Measurements from ENCODE around the gene EEFSEC. TPM values are rescaled to one million over a fixed set of nuclear protein-coding genes. Genes with fewer than 3 reads are reported as not detected.

Gene EEFSEC
- total RNA-seq, 1 experiment from 2014 or later: 9.5 TPM

DNA sequence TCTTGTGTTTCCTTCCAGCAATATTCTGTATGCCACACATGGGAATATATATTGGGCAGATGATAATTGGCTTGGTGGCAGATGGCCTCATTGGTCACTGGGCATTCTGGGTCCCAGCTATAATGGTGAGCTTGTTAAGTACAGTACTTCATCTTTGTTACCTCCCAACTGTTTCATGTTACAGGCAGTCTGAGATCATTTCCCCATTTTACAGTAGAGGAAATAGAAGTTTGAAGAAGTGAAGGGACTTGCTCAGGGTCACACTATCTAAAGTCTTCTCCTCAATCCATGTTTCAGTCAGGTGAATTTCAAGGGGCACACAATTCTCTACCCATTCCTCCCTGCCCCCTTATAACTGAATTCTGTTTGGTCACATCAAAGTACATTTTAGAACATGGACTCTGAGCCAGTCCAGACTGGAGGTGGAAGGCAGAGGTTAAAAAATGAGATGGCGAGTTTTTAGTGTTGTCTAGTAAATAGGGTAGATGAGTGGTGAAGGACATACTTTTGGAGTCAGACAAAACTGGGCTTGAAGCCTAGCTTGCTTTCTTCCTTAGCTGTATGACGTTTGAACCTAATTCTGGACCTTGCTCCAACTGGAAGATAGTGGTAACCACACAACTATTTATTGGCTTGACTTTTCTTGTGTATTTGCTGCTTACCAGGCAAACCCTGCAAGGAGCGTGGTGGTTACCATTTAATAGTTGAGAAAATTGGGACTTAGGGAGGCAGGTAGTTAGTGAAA is 2.5 kb downstream of the EEFSEC start:
- H3K27ac Mint-ChIP-seq: no peak overlapping the region
- peaks cover 7 to 13% of the 10 kb centered on the region in 2 experiments; a peak in 4 of 5 replicates for H3K9me3 Mint-ChIP-seq

More for the DNA sequence above, 2.5 kb downstream of the EEFSEC start:
- Histone ChIP-seq H2BK12ac (ENCODE audit: insufficient read length, low read depth, low read length) (no peak overlapping the region), H2BK120ac (ENCODE audit: low read depth, low read length, poor library complexity, severe bottlenecking) (no peak overlapping the region), H2BK15ac (ENCODE audit: low read depth, low read length) (no peak overlapping the region), H3K27me3 (ENCODE audit: insufficient read depth, low read length) (no peaks in the 10 kb centered on the region), H4K5ac (ENCODE audit: insufficient read length, low read depth, low read length) (no peak overlapping the region), H3K4me1 (ENCODE audit: insufficient read depth, low read length) (no peaks in the 10 kb centered on the region), H2BK20ac (ENCODE audit: low read depth, low read length, poor library complexity, severe bottlenecking) (no peak overlapping the region), H3K79me2 (ENCODE audit: insufficient read depth, low read length) (no peaks in the 10 kb centered on the region), H2BK5ac (ENCODE audit: insufficient read length, low read length) (no peak overlapping the region), H3T11ph (ENCODE audit: low read length) (no peak overlapping the region), H4K91ac (ENCODE audit: insufficient read length, low read depth, low read length) (no peak overlapping the region), H3K79me1 (ENCODE audit: insufficient read depth, low read depth, low read length, poor library complexity, severe bottlenecking) (no peaks in the 10 kb centered on the region), H3K4ac (ENCODE audit: low read depth, low read length) (no peak overlapping the region), H3K9me3 (ENCODE audit: control insufficient read depth, low read depth, low read length) (no peaks in the 10 kb centered on the region), H4K20me1 (ENCODE audit: control insufficient read depth, insufficient read depth, insufficient read length) (no peaks in the 10 kb centered on the region), H3K18ac (ENCODE audit: insufficient read length, low read depth, low read length) (no peak overlapping the region), H4K8ac (replicated peaks; ENCODE audit: insufficient read length, low read depth, low read length) (no peak overlapping the region), H3K9ac (ENCODE audit: extremely low read depth, insufficient read length, low read length) (no peak overlapping the region), H3K27ac (ENCODE audit: insufficient read length, low read depth, low read length) (no peak overlapping the region), H3K23ac (ENCODE audit: insufficient read length, low read depth, low read length) (no peak overlapping the region), H3K14ac (ENCODE audit: insufficient read depth, low read length) (no peak overlapping the region), H3K23me2 (ENCODE audit: insufficient read length, low read depth, low read length, poor library complexity, severe bottlenecking) (no peaks in the 10 kb centered on the region), H3K56ac (ENCODE audit: insufficient read length, low read depth, low read length) (no peak overlapping the region), H2AFZ (ENCODE audit: low read length) (no peak overlapping the region), H3K4me2 (ENCODE audit: insufficient read depth, insufficient read length, low read length) (no peak overlapping the region), H2AK5ac (ENCODE audit: insufficient read length, low read length) (no peak overlapping the region)
- TF ChIP-seq, protein P1, sequence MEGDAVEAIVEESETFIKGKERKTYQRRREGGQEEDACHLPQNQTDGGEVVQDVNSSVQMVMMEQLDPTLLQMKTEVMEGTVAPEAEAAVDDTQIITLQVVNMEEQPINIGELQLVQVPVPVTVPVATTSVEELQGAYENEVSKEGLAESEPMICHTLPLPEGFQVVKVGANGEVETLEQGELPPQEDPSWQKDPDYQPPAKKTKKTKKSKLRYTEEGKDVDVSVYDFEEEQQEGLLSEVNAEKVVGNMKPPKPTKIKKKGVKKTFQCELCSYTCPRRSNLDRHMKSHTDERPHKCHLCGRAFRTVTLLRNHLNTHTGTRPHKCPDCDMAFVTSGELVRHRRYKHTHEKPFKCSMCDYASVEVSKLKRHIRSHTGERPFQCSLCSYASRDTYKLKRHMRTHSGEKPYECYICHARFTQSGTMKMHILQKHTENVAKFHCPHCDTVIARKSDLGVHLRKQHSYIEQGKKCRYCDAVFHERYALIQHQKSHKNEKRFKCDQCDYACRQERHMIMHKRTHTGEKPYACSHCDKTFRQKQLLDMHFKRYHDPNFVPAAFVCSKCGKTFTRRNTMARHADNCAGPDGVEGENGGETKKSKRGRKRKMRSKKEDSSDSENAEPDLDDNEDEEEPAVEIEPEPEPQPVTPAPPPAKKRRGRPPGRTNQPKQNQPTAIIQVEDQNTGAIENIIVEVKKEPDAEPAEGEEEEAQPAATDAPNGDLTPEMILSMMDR (conservative IDR thresholded peaks at IDR 0.05): no peak
- no CpG with 5 or more reads among the region's 3 CpGs for WGBS (ENCODE audit: extremely low coverage, insufficient read length, low lambda C conversion rate)
- H3K4me3 Mint-ChIP-seq: no peak overlapping the region
- peaks cover 11% of the 10 kb centered on the region for H3K27me3 Mint-ChIP-seq (ENCODE audit: low read depth)
- H3K36me3 Mint-ChIP-seq (ENCODE audit: insufficient read depth in 1 of 3, low read depth in 3 of 3): peaks cover 19 to 25% (median 19%) of the 10 kb centered on the region in 3 experiments
- peaks cover 4 to 11% of the 10 kb centered on the region in 2 experiments for H3K4me1 Mint-ChIP-seq
- no peak for DNase-seq
